HepG2 (cell line): ENCODE results near the gene CDK5RAP2. TPM values are rescaled to one million over a fixed set of nuclear protein-coding genes. Genes with fewer than 3 reads are reported as not detected.

Source experiments
- ATAC-seq: fragments of 200-7000 bp; cut with Tn5 transposase; 3 replicates; pipeline ENCODE4 v1.9.1; 2020; ENCODE audit warnings: mild to moderate bottlenecking, moderate library complexity
- BruUV-seq: library from RNA; stranded (reverse); fragments of 400-500 nt; replicated peaks from 2 replicates; lab custom pipeline; 2021; lab: Mats Ljungman, UMichigan
- CTCF ChIA-PET: fragments of 300-600 bp; formaldehyde crosslinking; extraction: SDS; loops from one replicate; lab custom pipeline; 2021; ENCODE audit warnings: low total read pairs, inconsistent platforms, low intra/inter-chr PET ratio; lab: Yijun Ruan, JAX
- POLR2A ChIA-PET: fragments of 350-600 bp; sonication (Branson Sonifier 250); formaldehyde crosslinking; loops from one replicate; lab custom pipeline; 2020; ENCODE audit warnings: antibody characterized with exemption, inconsistent platforms; lab: Yijun Ruan, JAX
- DNase-seq: peaks from one replicate; pipeline ENCODE4 v3.0.0-alpha.2; 2015; ENCODE audit warnings: low spot score
- FAIRE-seq: peaks from 3 replicates; lab custom pipeline; 2011; peaks lifted over from hg19 to GRCh38; lab: Jason Lieb, UNC
- H2AFZ ChIP-seq: one replicate; pipeline ENCODE4 v1.6.1; 2011; ENCODE audit warnings: low read length, inconsistent platforms
- H3K27ac ChIP-seq: fragments of 300-600 bp; 3 replicates; pipeline ENCODE4 v1.8.0; 2011; ENCODE audit warnings: mixed run types, mild to moderate bottlenecking, mixed read lengths, low read length, inconsistent platforms; ENCODE audit not compliant: insufficient read depth; ENCODE audit errors: extremely low read length
- H3K27me3 ChIP-seq, 2 experiments: fragments of 200-600 bp in 1 of 2; 2 replicates in 1 of 2; 3 replicates in 1 of 2; pipeline versions ENCODE4 v1.6.0 to v1.8.0; 2011; ENCODE audit warnings: low read length in 2 of 2, mild to moderate bottlenecking in 2 of 2, moderate library complexity in 2 of 2, inconsistent platforms in 1 of 2; ENCODE audit not compliant: insufficient read depth in 2 of 2, control insufficient read depth in 1 of 2
- H3K36me3 ChIP-seq, 2 experiments: fragments of 200-600 bp in 1 of 2; replicated peaks in 1 of 2; 2 replicates in 1 of 2; 3 replicates in 1 of 2; pipeline versions ENCODE4 v1.5.1 to v1.8.0; 2011; ENCODE audit warnings: low read length in 2 of 2, inconsistent platforms in 1 of 2; ENCODE audit not compliant: insufficient read depth in 2 of 2, control insufficient read depth in 1 of 2
- H3K4me1 ChIP-seq: 2 replicates; pipeline ENCODE4 v1.5.1; 2012; ENCODE audit warnings: low read length, inconsistent platforms; ENCODE audit not compliant: insufficient read depth
- H3K4me2 ChIP-seq: 2 replicates; pipeline ENCODE4 v1.6.0; 2011; ENCODE audit warnings: low read depth, low read length, inconsistent platforms
- H3K4me3 ChIP-seq, 3 experiments: fragments of 200-600 bp in 1 of 3; sonication (generic), shearing (Covaris generic) in 1 of 3; replicated peaks in 1 of 3; 2 replicates each; pipeline ENCODE4 v1.5.1; 2011 to 2016; ENCODE audit warnings: low read length in 3 of 3, inconsistent platforms in 2 of 3, low read depth in 2 of 3, mild to moderate bottlenecking in 2 of 3, control low read depth in 1 of 3, mixed read lengths in 1 of 3; ENCODE audit not compliant: insufficient read depth in 1 of 3
- H3K79me2 ChIP-seq: one replicate; pipeline ENCODE4 v1.6.1; 2011; ENCODE audit warnings: low read length, inconsistent platforms; ENCODE audit not compliant: insufficient read depth
- H3K9ac ChIP-seq: 2 replicates; pipeline ENCODE4 v1.6.0; 2011; ENCODE audit warnings: mild to moderate bottlenecking, low read depth, low read length, inconsistent platforms; ENCODE audit not compliant: insufficient read depth
- H3K9me3 ChIP-seq: 2 replicates; pipeline ENCODE4 v1.5.1; 2012; ENCODE audit warnings: mild to moderate bottlenecking, low read length
- H4K20me1 ChIP-seq: 2 replicates; pipeline ENCODE4 v1.6.0; 2011; ENCODE audit warnings: inconsistent platforms, mild to moderate bottlenecking, low read length, moderate library complexity; ENCODE audit not compliant: insufficient read depth
- GTF2F1 ChIP-seq: fragments of 150-350 bp; IDR thresholded peaks from 2 replicates; pipeline ENCODE4 v1.6.1; 2014; ENCODE audit warnings: low read length
- HNF1B ChIP-seq: sonication (generic); formaldehyde crosslinking; IDR thresholded peaks from 2 replicates; pipeline ENCODE4 v1.5.1; 2020; ENCODE audit warnings: mild to moderate bottlenecking, moderate library complexity, missing genetic modification reagents
- MYNN ChIP-seq: sonication (generic); formaldehyde crosslinking; IDR thresholded peaks from 2 replicates; pipeline ENCODE4 v1.4.0; 2020; ENCODE audit warnings: mild to moderate bottlenecking, low read depth, missing genetic modification reagents
- SNAPC5 ChIP-seq: sonication (generic); formaldehyde crosslinking; IDR thresholded peaks from 2 replicates; pipeline ENCODE4 v1.8.1; 2023; ENCODE audit warnings: mild to moderate bottlenecking, missing genetic modification reagents, borderline replicate concordance
- TCF7L2 ChIP-seq: IDR thresholded peaks from 2 replicates; pipeline ENCODE4 v1.6.1; 2011; ENCODE audit warnings: mild to moderate bottlenecking, low read depth, low read length, moderate library complexity
- TFDP2 ChIP-seq: sonication (generic); formaldehyde crosslinking; IDR thresholded peaks from 2 replicates; pipeline ENCODE4 v1.4.0; 2020; ENCODE audit warnings: missing genetic modification reagents
- ZBTB8A ChIP-seq: sonication (generic); formaldehyde crosslinking; IDR thresholded peaks from 2 replicates; pipeline ENCODE4 v1.4.0; 2020; ENCODE audit warnings: mild to moderate bottlenecking, low read depth, missing genetic modification reagents, borderline replicate concordance
- ZFP82 ChIP-seq: sonication (generic); formaldehyde crosslinking; IDR thresholded peaks from 2 replicates; pipeline ENCODE4 v1.5.1; 2020; ENCODE audit warnings: mild to moderate bottlenecking, missing genetic modification reagents, borderline replicate concordance
- ZNF225 ChIP-seq: sonication (generic); formaldehyde crosslinking; IDR thresholded peaks from 2 replicates; pipeline ENCODE4 v1.4.0; 2020; ENCODE audit warnings: mild to moderate bottlenecking, missing genetic modification reagents
- ZNF576 ChIP-seq: sonication (generic); formaldehyde crosslinking; IDR thresholded peaks from 2 replicates; pipeline ENCODE4 v1.4.0; 2020; ENCODE audit warnings: mild to moderate bottlenecking, missing genetic modification reagents
- WGBS: methylation state at CpG from one replicate; pipeline ENCODE4 v1.1.6; 2017; ENCODE audit warnings: low lambda C conversion rate; 5-methylcytosine and 5-hydroxymethylcytosine counted together
- in situ Hi-C: cut with HindIII; loops from 2 replicates; pipeline ENCODE4 v1.10.0; 2017; ENCODE audit warnings: low pct_unique_long_range_greater_than_20kb; ENCODE audit not compliant: extremely low pct_ligation_motif_present
- intact Hi-C: fragments of 100-400 bp; cut with micrococcal nuclease; formaldehyde crosslinking; loops from one replicate; pipeline ENCODE4 v1.10.0; 2022; ENCODE audit not compliant: unreplicated experiment
- polyA plus RNA-seq, 8 experiments: library from polyadenylated mRNA; depleted of rRNA in 3 of 8; stranded (reverse) in 7 of 8; unstranded in 1 of 8; fragments of >200 nt; fragmentation: Illumina TruSeq in 4 of 8; extraction: Trizol in 4 of 8; gene quantifications; 2 replicates each; pipeline versions ENCODE4 v1.2.1 to v1.2.3, GENCODE V29; 2011 to 2016; ENCODE audit warnings: low read depth in 4 of 8, missing spikeins in 1 of 8, mixed read lengths in 1 of 8; ENCODE audit not compliant: insufficient read depth in 1 of 8
- total RNA-seq, 5 experiments: library from RNA; depleted of rRNA; stranded (reverse); fragments of >200 nt; fragmentation: Illumina TruSeq; extraction: Trizol; gene quantifications; 2 replicates each; pipeline ENCODE4 v1.2.3, GENCODE V29; 2016; ENCODE audit warnings: low read depth in 1 of 5

Gene CDK5RAP2
- total and polyA plus RNA-seq, 2 of the 13 experiments (the other 11 are each of a cell fraction or from before 2014, with no cell fraction given) = 31.8 to 42.2 TPM

- TF ChIP-seq ZNF225 (CRISPR knock-in tag) = no peak
- no peak for TF ChIP-seq TFDP2 (CRISPR knock-in tag)
- no peak for TF ChIP-seq SNAPC5
- TF ChIP-seq GTF2F1 = no peak
Observed at GRCh38 chr9:120542701-120543490, 37.1 kb downstream of the CDK5RAP2 start (continued).

- intact Hi-C loops = no loop called here
- Histone ChIP-seq H2AFZ (no peak overlapping the region), H3K27me3 (no peaks in the 10 kb centered on the region), H3K4me1 (peaks cover 30% of the 10 kb centered on the region), H3K79me2 (no peaks in the 10 kb centered on the region), H3K4me2 (no peak overlapping the region), H3K9me3 (no peaks in the 10 kb centered on the region), H3K36me3 (peaks cover 18 to 76% of the 10 kb centered on the region in 2 experiments), H4K20me1 (no peaks in the 10 kb centered on the region), H3K27ac (no peak overlapping the region), H3K9ac (no peak overlapping the region), H3K4me3 (no peak overlapping the region)
- DNase-seq (no peak), FAIRE-seq (no peak), ATAC-seq (no peak)
- no peak for TF ChIP-seq TCF7L2
- no peak for TF ChIP-seq ZFP82 (CRISPR knock-in tag)
- TF ChIP-seq ZBTB8A = no peak
- no peak for TF ChIP-seq ZNF576 (CRISPR knock-in tag)
- TF ChIP-seq HNF1B (CRISPR knock-in tag) = no peak
- no peak for TF ChIP-seq MYNN (CRISPR knock-in tag)
- BruUV-seq = no TSS peak
- ChIA-PET POLR2A (no interaction called here), CTCF (no interaction called here)
- in situ Hi-C loops = no loop called here
- 91% methylated on average over 2 of the region's 2 CpGs for WGBS
Observed at GRCh38 chr9:120541921-120542320, 38.0 kb downstream of the CDK5RAP2 start.
